ENCODE results near the gene PPM1H. TPM values are rescaled to one million over a fixed set of nuclear protein-coding genes. Genes with fewer than 3 reads are reported as not detected.

Gene PPM1H
- total and polyA plus RNA-seq, 2 of the 8 experiments (the other 6 are each of a cell fraction or from before 2014, with no cell fraction given), result 16.4 to 36.1 TPM

DNA sequence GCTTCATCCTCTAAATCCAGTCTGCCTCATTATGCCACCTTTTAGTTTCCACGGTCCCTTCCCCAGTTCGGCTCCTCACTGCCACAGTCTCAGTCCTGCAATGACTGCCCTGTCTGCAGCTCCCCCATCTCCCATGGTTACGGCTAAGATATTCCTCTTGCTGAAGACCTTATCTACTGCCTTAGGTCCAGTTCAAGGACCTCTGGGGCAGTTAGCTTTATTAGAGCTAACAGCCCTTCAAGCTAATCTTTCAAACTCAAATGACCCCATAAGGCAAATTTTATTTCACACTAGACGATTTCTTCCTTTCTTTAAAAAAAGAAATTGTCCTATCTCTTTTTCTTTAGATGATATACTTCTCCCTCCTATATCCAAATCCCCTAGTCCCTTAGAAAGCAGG, 253.6 kb downstream of the PPM1H start:
- H2BK5ac ChIP-seq (ENCODE audit: low read depth, low read length), result no peak overlapping the region
- H3K27me3 ChIP-seq (replicated peaks in 1 of 4; ENCODE audit: control insufficient read depth in 3 of 4, extremely low read depth in 1 of 4, insufficient read depth in 3 of 4, low read length in 3 of 4), result no peaks in the 10 kb centered on the region
- no peak overlapping the region for H2BK20ac ChIP-seq (ENCODE audit: low read length)
- H2AK5ac ChIP-seq (ENCODE audit: low read depth, low read length), result no peak overlapping the region; the same call in 1 of the 2 replicates
- TF ChIP-seq GTF2F1 (IDR thresholded peaks at IDR 0.05; ENCODE audit: borderline replicate concordance, low read depth, low read length), result no peak
- TF ChIP-seq SIN3A (conservative IDR thresholded peaks at IDR 0.05 in 1 of 2, IDR thresholded peaks at IDR 0.05 in 1 of 2; ENCODE audit: low read depth in 1 of 2, low read length in 2 of 2), result no peak
- TF ChIP-seq TAF1 (IDR thresholded peaks at IDR 0.05; ENCODE audit: low read depth, low read length), result no peak
- TF ChIP-seq CHD1 (IDR thresholded peaks at IDR 0.05; ENCODE audit: low read depth, low read length), result no peak
- TF ChIP-seq JUND (IDR thresholded peaks at IDR 0.05; ENCODE audit: low read length), result no peak
- no peak for TF ChIP-seq HDAC6 (IDR thresholded peaks at IDR 0.05; ENCODE audit: low read depth, low read length)
- H3K4me1 ChIP-seq (replicated peaks in 1 of 4; ENCODE audit: control insufficient read depth in 3 of 4, insufficient read depth in 4 of 4, low read length in 3 of 4), result peaks cover 3 to 17% (median 10%) of the 10 kb centered on the region in 4 experiments; a peak in 6 of 7 replicates
- no peak overlapping the region for H3K23ac ChIP-seq (ENCODE audit: insufficient read length)
- H3K79me1 ChIP-seq (ENCODE audit: low read depth, low read length), result no peaks in the 10 kb centered on the region
- no peak overlapping the region for H2BK15ac ChIP-seq (ENCODE audit: low read length)
- H4K5ac ChIP-seq (ENCODE audit: insufficient read length, low read depth, low read length), result no peak overlapping the region
- 91% methylated on average over 4 of the region's 4 CpGs; no CpG with 5 or more reads in 1 of the 2 experiments for WGBS, 2 experiments (ENCODE audit: extremely low coverage in 1 of 2, insufficient coverage in 1 of 2, insufficient read length in 1 of 2, insufficient replicate concordance in 2 of 2, low coverage in 1 of 2, low lambda C conversion rate in 2 of 2, missing lambda C conversion rate in 1 of 2)
- no peak overlapping the region for H4K91ac ChIP-seq (replicated peaks; ENCODE audit: insufficient read length, low read length)
- no peak for FAIRE-seq
- H2AFZ ChIP-seq (ENCODE audit: low read length), result no peak overlapping the region
- H3K79me2 ChIP-seq (ENCODE audit: control insufficient read depth in 1 of 2, insufficient read depth in 2 of 2, low read length in 2 of 2), result no peaks in the 10 kb centered on the region
- H4K20me1 ChIP-seq (replicated peaks in 1 of 2; ENCODE audit: control insufficient read depth in 1 of 2, insufficient read depth in 2 of 2, low read length in 2 of 2), result no peaks in the 10 kb centered on the region
- no peak overlapping the region for H3K4me3 ChIP-seq (ENCODE audit: extremely low read depth in 1 of 4, insufficient read depth in 2 of 4, low read depth in 3 of 4, low read length in 4 of 4)
- H3K27ac ChIP-seq (ENCODE audit: low read depth, low read length), result no peak overlapping the region
- H3K9me3 ChIP-seq (ENCODE audit: insufficient read depth in 2 of 2, low read depth in 1 of 2, low read length in 1 of 2), result peaks cover 5 to 8% of the 10 kb centered on the region in 2 experiments; a peak in 3 of 4 replicates
- no peak for DNase-seq (ENCODE audit: low read depth in 1 of 2, low spot score in 2 of 2)
- H3K18ac ChIP-seq (ENCODE audit: extremely low read depth, low read length), result no peak overlapping the region
- no peak overlapping the region for H2BK120ac ChIP-seq (replicated peaks; ENCODE audit: low read depth, low read length)
- H3K23me2 ChIP-seq (ENCODE audit: low read depth, low read length), result no peaks in the 10 kb centered on the region
- H2BK12ac ChIP-seq (ENCODE audit: low read depth, low read length), result no peak overlapping the region
- H3K4me2 ChIP-seq (ENCODE audit: insufficient read depth in 1 of 2, low read depth in 2 of 2, low read length in 2 of 2), result no peak overlapping the region
- H4K8ac ChIP-seq (ENCODE audit: extremely low read depth, insufficient read depth, low read length), result no peak overlapping the region
- H3K4ac ChIP-seq (replicated peaks; ENCODE audit: insufficient read length, low read depth, low read length), result no peak overlapping the region
- H3K9ac ChIP-seq (replicated peaks in 1 of 4; ENCODE audit: extremely low read depth in 1 of 4, low read depth in 3 of 4, low read length in 3 of 4), result no peak overlapping the region
- H3K56ac ChIP-seq (replicated peaks; ENCODE audit: insufficient read length, low read depth, low read length), result no peak overlapping the region
- POLR2A ChIA-PET (ENCODE audit: partially characterized antibody), result interaction anchor here (0.6 to 1.1 kb wide), 4 partner anchors 13 to 79 kb away, joined by 3 read pairs; no protein-coding TSS in a partner anchor
- no peak overlapping the region for H3K14ac ChIP-seq (ENCODE audit: insufficient read length)
- CTCF ChIA-PET (ENCODE audit: partially characterized antibody), result interaction anchor here (0.9 to 1.4 kb wide), 2 partner anchors 13 to 26 kb away, joined by 4 read pairs; no protein-coding TSS in a partner anchor
- H3K36me3 ChIP-seq (ENCODE audit: control insufficient read depth in 2 of 4, insufficient read depth in 4 of 4, low read length in 3 of 4), result no peaks in the 10 kb centered on the region
